K562 treated with DMSO at 1 percent for 24 hours (cell line): Measurements from ENCODE around the gene CHST12. TPM values are rescaled to one million over a fixed set of nuclear protein-coding genes. Genes with fewer than 3 reads are reported as not detected.

ENCODE experiments used
- total RNA-seq: library from RNA; unstranded; fragments of 300-600 nt; gene quantifications from 2 replicates; pipeline ENCODE4 v1.2.3, GENCODE V29; 2022; ENCODE audit warnings: low read depth; ENCODE audit not compliant: insufficient read depth

Gene CHST12
- total RNA-seq = 58.3 and 62.6 TPM in 2 replicates

GRCh38 chr7:2403014-2403717 lies at the start of gene CHST12:
CHST12 (plus strand) TSS chr7:2403611; CDS start chr7:2432640, 29,029 bp downstream.

DNA sequence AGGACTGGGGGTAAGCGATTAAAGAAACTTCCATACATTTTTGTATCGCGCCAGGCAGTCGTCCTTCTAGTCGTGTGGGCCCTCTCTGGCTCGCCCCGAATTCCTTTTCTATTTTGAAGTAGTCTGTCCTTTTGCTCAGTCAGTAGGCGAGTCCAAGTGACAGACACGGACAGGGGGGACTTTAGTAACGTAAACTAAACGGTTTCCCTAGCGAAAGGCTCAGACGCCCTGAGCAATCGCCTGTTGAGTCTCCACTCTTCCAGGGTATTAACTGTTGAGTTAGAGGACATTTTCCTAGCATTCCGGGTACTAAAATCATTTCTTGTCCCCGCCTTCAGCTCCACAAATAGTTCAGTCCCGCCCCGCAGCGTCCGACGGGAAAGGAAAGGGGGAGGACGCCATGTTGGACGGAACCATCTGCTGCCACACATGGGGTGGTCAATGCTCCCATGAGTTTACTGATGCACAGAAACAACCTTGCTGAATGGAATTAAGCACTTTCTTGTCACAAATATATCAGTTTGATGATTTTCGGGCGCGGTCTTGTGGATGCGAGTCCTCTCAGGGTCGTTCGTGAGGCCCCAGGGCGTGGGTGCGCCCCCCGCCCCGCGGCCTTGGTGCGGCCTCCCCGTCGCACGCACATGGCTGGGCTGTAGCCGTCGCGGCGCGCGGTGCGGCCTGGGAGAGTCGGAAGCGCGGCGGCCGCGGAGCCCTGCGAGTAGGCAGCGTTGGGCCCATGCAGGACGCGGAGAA lies 49.0 kb upstream of the CHST12 start, which contains the start of gene EIF3B:
Gene EIF3B (plus strand): TSS at position 642 of the 753 bp plus-strand sequence. CDS start 95 bp downstream, at position 737.

GRCh38 chr7:2476298-2476697 lies 72.9 kb downstream of the CHST12 start, which contains the start of gene GRIFIN:
GRIFIN (minus strand) TSS chr7:2476398; CDS start chr7:2476383, 15 bp downstream.

Other genes starting within 250 kb of the CHST12 start
- gene MAD1L1, start 170.7 kb upstream of the CHST12 start, total RNA-seq = 84.9 and 99.4 TPM in 2 replicates
- 32.2 and 33.5 TPM in 2 replicates for gene MRM2, start 161.4 kb upstream of the CHST12 start, total RNA-seq
- gene NUDT1, start 161.4 kb upstream of the CHST12 start, total RNA-seq = 75.3 and 77.9 TPM in 2 replicates
- gene SNX8, start 89.2 kb upstream of the CHST12 start, total RNA-seq = 22.9 and 23.1 TPM in 2 replicates
- 184 and 189 TPM in 2 replicates for gene EIF3B, start 48.8 kb upstream of the CHST12 start, total RNA-seq
- gene GRIFIN, start 72.8 kb downstream of the CHST12 start, total RNA-seq = not detected in 2 replicates
- gene LFNG, start 116.2 kb downstream of the CHST12 start, total RNA-seq = 0.76 and 0.83 TPM in 2 replicates
- 64.4 and 76.4 TPM in 2 replicates for gene BRAT1, start 151.9 kb downstream of the CHST12 start, total RNA-seq
- gene IQCE, start 155.4 kb downstream of the CHST12 start, total RNA-seq = 8.7 and 11.5 TPM in 2 replicates
- gene TTYH3, start 228.4 kb downstream of the CHST12 start, total RNA-seq = 11.2 TPM in 2 replicates